IPS-18a (cell line): ENCODE data around the gene TLR4.

Experiments used
- H3K27ac ChIP-seq: one replicate; pipeline ENCODE4 v1.5.1; 2013; ENCODE audit warnings: low read length
- H3K27me3 ChIP-seq: one replicate; pipeline ENCODE4 v1.6.1; 2013; ENCODE audit warnings: mild to moderate bottlenecking, low read length; ENCODE audit not compliant: control insufficient read depth, insufficient read depth
- H3K36me3 ChIP-seq: one replicate; pipeline ENCODE4 v1.6.1; 2013; ENCODE audit warnings: low read depth, low read length; ENCODE audit not compliant: control insufficient read depth
- H3K4me1 ChIP-seq: one replicate; pipeline ENCODE4 v1.6.1; 2013; ENCODE audit warnings: low read depth, low read length; ENCODE audit not compliant: control insufficient read depth
- H3K4me3 ChIP-seq: one replicate; pipeline ENCODE4 v1.5.1; 2013; ENCODE audit warnings: low read length
- H3K9ac ChIP-seq: one replicate; pipeline ENCODE4 v1.6.1; 2013; ENCODE audit warnings: mild to moderate bottlenecking, low read length, moderate library complexity
- H3K9me3 ChIP-seq: one replicate; pipeline ENCODE4 v1.6.1; 2013; ENCODE audit warnings: low read depth, low read length; ENCODE audit not compliant: control insufficient read depth

The TLR4 gene

GRCh38 chr9:117682955-117683710 is 21.1 kb upstream of the TLR4 start:
- Histone ChIP-seq H3K27ac (no peak overlapping the region), H3K4me1 (no peaks in the 10 kb centered on the region), H3K4me3 (no peak overlapping the region), H3K27me3 (no peaks in the 10 kb centered on the region), H3K36me3 (no peaks in the 10 kb centered on the region), H3K9me3 (no peaks in the 10 kb centered on the region), H3K9ac (no peak overlapping the region)

GRCh38 chr9:117687532-117687931 is 16.7 kb upstream of the TLR4 start:
- Histone ChIP-seq H3K4me3 (no peak overlapping the region), H3K9me3 (peaks cover 7% of the 10 kb centered on the region), H3K4me1 (no peaks in the 10 kb centered on the region), H3K36me3 (no peaks in the 10 kb centered on the region), H3K27ac (no peak overlapping the region), H3K9ac (no peak overlapping the region), H3K27me3 (no peaks in the 10 kb centered on the region)

- no peaks in the 10 kb centered on the region for H3K4me1 ChIP-seq
- no peak overlapping the region for H3K4me3 ChIP-seq
- H3K27me3 ChIP-seq = no peaks in the 10 kb centered on the region
- H3K9me3 ChIP-seq = peaks cover 7% of the 10 kb centered on the region
- no peak overlapping the region for H3K9ac ChIP-seq
- H3K36me3 ChIP-seq = no peaks in the 10 kb centered on the region
- H3K27ac ChIP-seq = no peak overlapping the region
Observed at GRCh38 chr9:117691367-117691766, 12.8 kb upstream of the TLR4 start.

GRCh38 chr9:117696154-117696553 is 8.0 kb upstream of the TLR4 start:
- H3K27me3 ChIP-seq = no peaks in the 10 kb centered on the region
- no peak overlapping the region for H3K27ac ChIP-seq
- no peak overlapping the region for H3K9ac ChIP-seq
- no peaks in the 10 kb centered on the region for H3K36me3 ChIP-seq
- H3K4me3 ChIP-seq = no peak overlapping the region
- no peaks in the 10 kb centered on the region for H3K4me1 ChIP-seq
- H3K9me3 ChIP-seq = no peaks in the 10 kb centered on the region

GRCh38 chr9:117697046-117697445 is 7.2 kb upstream of the TLR4 start:
- Histone ChIP-seq H3K4me3 (no peak overlapping the region), H3K9ac (no peak overlapping the region), H3K27me3 (no peaks in the 10 kb centered on the region), H3K36me3 (no peaks in the 10 kb centered on the region), H3K27ac (no peak overlapping the region), H3K9me3 (no peaks in the 10 kb centered on the region), H3K4me1 (no peaks in the 10 kb centered on the region)

- peaks cover 4% of the 10 kb centered on the region for H3K4me1 ChIP-seq
- H3K9ac ChIP-seq = no peak overlapping the region
- no peaks in the 10 kb centered on the region for H3K27me3 ChIP-seq
- no peaks in the 10 kb centered on the region for H3K36me3 ChIP-seq
- no peak overlapping the region for H3K4me3 ChIP-seq
- H3K9me3 ChIP-seq = no peaks in the 10 kb centered on the region
- H3K27ac ChIP-seq = no peak overlapping the region
Observed at GRCh38 chr9:117703537-117703936, 666 bp upstream of the TLR4 start.

- peaks cover 4% of the 10 kb centered on the region for H3K4me1 ChIP-seq
- H3K36me3 ChIP-seq = no peaks in the 10 kb centered on the region
- no peak overlapping the region for H3K27ac ChIP-seq
- no peaks in the 10 kb centered on the region for H3K9me3 ChIP-seq
- H3K9ac ChIP-seq = no peak overlapping the region
- H3K4me3 ChIP-seq = no peak overlapping the region
- no peaks in the 10 kb centered on the region for H3K27me3 ChIP-seq
Observed at GRCh38 chr9:117704597-117704996, 394 bp downstream of the TLR4 start.

GRCh38 chr9:117705386-117705785 is 1.2 kb downstream of the TLR4 start:
- Histone ChIP-seq H3K4me3 (no peak overlapping the region), H3K27me3 (no peaks in the 10 kb centered on the region), H3K9me3 (no peaks in the 10 kb centered on the region), H3K27ac (no peak overlapping the region), H3K9ac (no peak overlapping the region), H3K4me1 (peaks cover 4% of the 10 kb centered on the region), H3K36me3 (no peaks in the 10 kb centered on the region)

- Histone ChIP-seq H3K27me3 (no peaks in the 10 kb centered on the region), H3K27ac (no peak overlapping the region), H3K9ac (no peak overlapping the region), H3K4me1 (peaks cover 4% of the 10 kb centered on the region), H3K4me3 (no peak overlapping the region), H3K9me3 (no peaks in the 10 kb centered on the region), H3K36me3 (no peaks in the 10 kb centered on the region)
Observed at GRCh38 chr9:117706421-117707116, 2.4 kb downstream of the TLR4 start.

- no peaks in the 10 kb centered on the region for H3K36me3 ChIP-seq
- no peaks in the 10 kb centered on the region for H3K9me3 ChIP-seq
- H3K4me3 ChIP-seq = no peak overlapping the region
- no peak overlapping the region for H3K9ac ChIP-seq
- H3K4me1 ChIP-seq = peaks cover 4% of the 10 kb centered on the region
- no peaks in the 10 kb centered on the region for H3K27me3 ChIP-seq
- no peak overlapping the region for H3K27ac ChIP-seq
Observed at GRCh38 chr9:117707561-117707960, 3.4 kb downstream of the TLR4 start.

- Histone ChIP-seq H3K27me3 (no peaks in the 10 kb centered on the region), H3K9ac (no peak overlapping the region), H3K4me3 (no peak overlapping the region), H3K9me3 (no peaks in the 10 kb centered on the region), H3K36me3 (no peaks in the 10 kb centered on the region), H3K27ac (no peak overlapping the region), H3K4me1 (no peaks in the 10 kb centered on the region)
Observed at GRCh38 chr9:117709936-117710335, 5.7 kb downstream of the TLR4 start.

GRCh38 chr9:117714282-117714681 is 10.1 kb downstream of the TLR4 start:
- no peaks in the 10 kb centered on the region for H3K9me3 ChIP-seq
- H3K27ac ChIP-seq = no peak overlapping the region

More at GRCh38 chr9:117714282-117714681, 10.1 kb downstream of the TLR4 start:
- Histone ChIP-seq H3K4me1 (no peaks in the 10 kb centered on the region), H3K4me3 (no peak overlapping the region), H3K36me3 (no peaks in the 10 kb centered on the region), H3K27me3 (no peaks in the 10 kb centered on the region), H3K9ac (no peak overlapping the region)
